GM12878 (cell line): Measurements from ENCODE around the gene SLC7A1.

ENCODE experiments used
- ATF2 ChIP-seq: IDR thresholded peaks from 2 replicates; pipeline ENCODE4 v1.6.1; 2012; ENCODE audit warnings: low read length, inconsistent platforms
- BACH1 ChIP-seq: fragments of 450-650 bp; IDR thresholded peaks from 2 replicates; pipeline ENCODE4 v1.6.1; 2017; ENCODE audit warnings: mild to moderate bottlenecking, borderline replicate concordance
- EZH2 ChIP-seq: IDR thresholded peaks from 2 replicates; pipeline ENCODE4 v1.6.1; 2012; ENCODE audit warnings: low read depth, mild to moderate bottlenecking, control low read depth, inconsistent platforms, low read length, borderline replicate concordance; ENCODE audit not compliant: control insufficient read depth
- NBN ChIP-seq: fragments of 450-650 bp; IDR thresholded peaks from 2 replicates; pipeline ENCODE4 v1.6.1; 2016
- NFYA ChIP-seq: IDR thresholded peaks from 2 replicates; pipeline ENCODE4 v1.6.1; 2011; ENCODE audit warnings: low read depth, mild to moderate bottlenecking, low read length, improper control_type of control experiment, borderline replicate concordance
- NRF1 ChIP-seq: conservative IDR thresholded peaks from 2 replicates; pipeline ENCODE4 v1.6.1; 2011; ENCODE audit warnings: mild to moderate bottlenecking, low read depth, low read length, improper control_type of control experiment
- POLR2A ChIP-seq: IDR thresholded peaks from 2 replicates; pipeline ENCODE4 v1.6.1; 2011; ENCODE audit warnings: low read depth, mild to moderate bottlenecking, low read length
- POLR2AphosphoS5 ChIP-seq: IDR thresholded peaks from 2 replicates; pipeline ENCODE4 v1.6.1; 2011; ENCODE audit warnings: mild to moderate bottlenecking, low read length, inconsistent platforms
- SMAD5 ChIP-seq: IDR thresholded peaks from 2 replicates; pipeline ENCODE4 v1.6.1; 2016; ENCODE audit warnings: antibody characterized with exemption, low read depth
- STAT3 ChIP-seq: IDR thresholded peaks from 2 replicates; pipeline ENCODE4 v1.6.1; 2011; ENCODE audit warnings: low read depth, low read length, improper control_type of control experiment
- TARDBP ChIP-seq: IDR thresholded peaks from 2 replicates; pipeline ENCODE4 v1.6.1; 2016; ENCODE audit warnings: borderline replicate concordance
- TF ChIP-seq, protein P1 (sequence below), 3 experiments: IDR thresholded peaks in 2 of 3; conservative IDR thresholded peaks in 1 of 3; 2 replicates each; pipeline ENCODE4 v1.5.1; 2011; ENCODE audit warnings: low read depth in 3 of 3, low read length in 3 of 3, mild to moderate bottlenecking in 3 of 3, control low read depth in 2 of 3, moderate library complexity in 2 of 3, inconsistent platforms in 1 of 3, mixed read lengths in 1 of 3; ENCODE audit not compliant: control insufficient read depth in 2 of 3, insufficient read depth in 1 of 3; ENCODE audit errors: extremely low read depth in 1 of 3

GRCh38 chr13:29593605-29594297 lies 1.7 kb downstream of the SLC7A1 start:
- TF ChIP-seq, protein P1, sequence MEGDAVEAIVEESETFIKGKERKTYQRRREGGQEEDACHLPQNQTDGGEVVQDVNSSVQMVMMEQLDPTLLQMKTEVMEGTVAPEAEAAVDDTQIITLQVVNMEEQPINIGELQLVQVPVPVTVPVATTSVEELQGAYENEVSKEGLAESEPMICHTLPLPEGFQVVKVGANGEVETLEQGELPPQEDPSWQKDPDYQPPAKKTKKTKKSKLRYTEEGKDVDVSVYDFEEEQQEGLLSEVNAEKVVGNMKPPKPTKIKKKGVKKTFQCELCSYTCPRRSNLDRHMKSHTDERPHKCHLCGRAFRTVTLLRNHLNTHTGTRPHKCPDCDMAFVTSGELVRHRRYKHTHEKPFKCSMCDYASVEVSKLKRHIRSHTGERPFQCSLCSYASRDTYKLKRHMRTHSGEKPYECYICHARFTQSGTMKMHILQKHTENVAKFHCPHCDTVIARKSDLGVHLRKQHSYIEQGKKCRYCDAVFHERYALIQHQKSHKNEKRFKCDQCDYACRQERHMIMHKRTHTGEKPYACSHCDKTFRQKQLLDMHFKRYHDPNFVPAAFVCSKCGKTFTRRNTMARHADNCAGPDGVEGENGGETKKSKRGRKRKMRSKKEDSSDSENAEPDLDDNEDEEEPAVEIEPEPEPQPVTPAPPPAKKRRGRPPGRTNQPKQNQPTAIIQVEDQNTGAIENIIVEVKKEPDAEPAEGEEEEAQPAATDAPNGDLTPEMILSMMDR (IDR thresholded peaks at IDR 0.05 in 2 of 3, conservative IDR thresholded peaks at IDR 0.05 in 1 of 3; ENCODE audit: control insufficient read depth in 2 of 3, extremely low read depth in 1 of 3, insufficient read depth in 1 of 3, low read depth in 3 of 3, low read length in 3 of 3): no peak
- TF ChIP-seq TARDBP: no peak
- TF ChIP-seq POLR2AphosphoS5: no peak
- TF ChIP-seq NFYA: no peak
- TF ChIP-seq STAT3: no peak
- no peak for TF ChIP-seq EZH2
- TF ChIP-seq BACH1: no peak
- no peak for TF ChIP-seq ATF2
- no peak for TF ChIP-seq SMAD5
- TF ChIP-seq POLR2A: no peak
- TF ChIP-seq NBN: no peak
- TF ChIP-seq NRF1: no peak
